Muscle layer of duodenum (tissue), 2 donors: ENCODE data around the gene NMRK2.
A peak's percentile ranks its signal among the peaks of the same experiment; 100 is the strongest.
"Not testable (repeated sequence)": the region's sequence is repeated elsewhere in the genome, so short reads cannot be mapped to it uniquely, and the experiment has no call there.

ENCODE experiments used
- H3K27ac ChIP-seq: one replicate; pipeline ENCODE4 v1.7.0; 2013; ENCODE audit warnings: mild to moderate bottlenecking, low read length
- H3K27me3 ChIP-seq: one replicate; pipeline ENCODE4 v1.7.0; 2013; ENCODE audit warnings: low read depth, mild to moderate bottlenecking, control low read depth, low read length
- H3K36me3 ChIP-seq, 2 donors: one replicate each; pipeline ENCODE4 v1.7.0; 2013; ENCODE audit warnings: low read length in 2 of 2, control low read depth in 1 of 2, mild to moderate bottlenecking in 1 of 2; ENCODE audit not compliant: insufficient read depth in 2 of 2, control insufficient read depth in 1 of 2
- H3K4me1 ChIP-seq, 2 donors: one replicate each; pipeline ENCODE4 v1.7.0; 2013; ENCODE audit warnings: low read length in 2 of 2, mild to moderate bottlenecking in 2 of 2, control low read depth in 1 of 2, moderate library complexity in 1 of 2; ENCODE audit not compliant: insufficient read depth in 2 of 2, control insufficient read depth in 1 of 2
- H3K4me3 ChIP-seq, 2 donors: one replicate each; pipeline ENCODE4 v1.7.0; 2013; ENCODE audit warnings: low read length in 2 of 2, low read depth in 1 of 2, mild to moderate bottlenecking in 1 of 2
- H3K9me3 ChIP-seq, 2 donors: one replicate each; pipeline ENCODE4 v1.7.0; 2013; ENCODE audit warnings: low read length in 2 of 2, control low read depth in 1 of 2, mild to moderate bottlenecking in 1 of 2; ENCODE audit not compliant: control insufficient read depth in 1 of 2
- donor health status: healthy.

NMRK2 gene

GRCh38 chr19:3955276-3955675, 22.4 kb downstream of the NMRK2 start:
- peaks cover 0 to 19% of the 10 kb centered on the region in 2 donors for H3K4me1 ChIP-seq
- not testable (repeated sequence) for H3K27me3 ChIP-seq, H3K9me3 ChIP-seq, H3K4me3 ChIP-seq, H3K27ac ChIP-seq
- peaks cover 8 to 32% of the 10 kb centered on the region in 2 donors for H3K36me3 ChIP-seq

- Histone ChIP-seq H3K4me1 (peaks cover 0 to 16% of the 10 kb centered on the region in 2 donors), H3K27ac (no peak overlapping the region), H3K36me3 (peaks cover 13 to 36% of the 10 kb centered on the region in 2 donors), H3K4me3 (no peak overlapping the region), H3K27me3 (no peaks in the 10 kb centered on the region), H3K9me3 (no peaks in the 10 kb centered on the region)
Observed at GRCh38 chr19:3955688-3956087, 22.8 kb downstream of the NMRK2 start.

- Histone ChIP-seq H3K27ac (no peak overlapping the region), H3K4me1 (no peaks in the 10 kb centered on the region), H3K9me3 (no peaks in the 10 kb centered on the region), H3K36me3 (peaks cover 32 to 68% of the 10 kb centered on the region in 2 donors), H3K4me3 (no peak overlapping the region), H3K27me3 (no peaks in the 10 kb centered on the region)
Observed at GRCh38 chr19:3958836-3959765, 26.2 kb downstream of the NMRK2 start.

- H3K27me3 ChIP-seq = no peaks in the 10 kb centered on the region
- H3K36me3 ChIP-seq = peaks cover 32 to 74% of the 10 kb centered on the region in 2 donors
- H3K27ac ChIP-seq = no peak overlapping the region
- H3K4me3 ChIP-seq = no peak overlapping the region
- H3K4me1 ChIP-seq = no peaks in the 10 kb centered on the region
- H3K9me3 ChIP-seq = no peaks in the 10 kb centered on the region
Observed at GRCh38 chr19:3959766-3960131, 26.9 kb downstream of the NMRK2 start.

GRCh38 chr19:3961007-3961406, 28.1 kb downstream of the NMRK2 start:
- Histone ChIP-seq H3K9me3 (no peaks in the 10 kb centered on the region), H3K27me3 (no peaks in the 10 kb centered on the region), H3K36me3 (peaks cover 35 to 77% of the 10 kb centered on the region in 2 donors), H3K4me1 (peaks cover 0 to 6% of the 10 kb centered on the region in 2 donors), H3K27ac (no peak overlapping the region), H3K4me3 (no peak overlapping the region)

GRCh38 chr19:3963458-3964255, 30.8 kb downstream of the NMRK2 start:
- Histone ChIP-seq H3K27me3 (no peaks in the 10 kb centered on the region), H3K4me3 (no peak overlapping the region), H3K9me3 (no peaks in the 10 kb centered on the region), H3K36me3 (peaks cover 38 to 73% of the 10 kb centered on the region in 2 donors), H3K27ac (no peak overlapping the region), H3K4me1 (peaks cover 3 to 29% of the 10 kb centered on the region in 2 donors)

GRCh38 chr19:3964256-3965194, 31.7 kb downstream of the NMRK2 start:
- Histone ChIP-seq H3K36me3 (peaks cover 38 to 64% of the 10 kb centered on the region in 2 donors), H3K27ac (no peak overlapping the region), H3K9me3 (no peaks in the 10 kb centered on the region), H3K4me3 (no peak overlapping the region), H3K4me1 (peaks cover 4 to 36% of the 10 kb centered on the region in 2 donors), H3K27me3 (no peaks in the 10 kb centered on the region)

- H3K4me3 ChIP-seq = peak overlapping the region in 1 of 2 donors; percentile 15
- no peaks in the 10 kb centered on the region for H3K27me3 ChIP-seq
- H3K4me1 ChIP-seq = peaks cover 11 to 36% of the 10 kb centered on the region in 2 donors
- H3K36me3 ChIP-seq = peaks cover 23 to 46% of the 10 kb centered on the region in 2 donors
- H3K9me3 ChIP-seq = no peaks in the 10 kb centered on the region
- peak overlapping the region; percentile 63 for H3K27ac ChIP-seq
Observed at GRCh38 chr19:3966051-3967017, 33.5 kb downstream of the NMRK2 start.

GRCh38 chr19:3967983-3968382, 35.1 kb downstream of the NMRK2 start:
- H3K27me3 ChIP-seq, H3K9me3 ChIP-seq: not testable (repeated sequence)
- Histone ChIP-seq H3K4me1 (peaks cover 11 to 36% of the 10 kb centered on the region in 2 donors), H3K4me3 (peak overlapping the region in 1 of 2 donors; percentile 15), H3K36me3 (peaks cover 15 to 33% of the 10 kb centered on the region in 2 donors), H3K27ac (peak overlapping the region; percentile 99)
